DND-41 (cell line): Measurements from ENCODE around the gene ATF6.
"Not testable (repeated sequence)": the region's sequence is repeated elsewhere in the genome, so short reads cannot be mapped to it uniquely, and the experiment has no call there.

ENCODE experiments used
- ATAC-seq: fragments of 200-7000 bp; cut with Tn5 transposase; 3 replicates; pipeline ENCODE4 v1.9.1; 2021; ENCODE audit warnings: low read depth; ENCODE audit not compliant: insufficient read depth
- DNase-seq: peaks from one replicate; pipeline ENCODE4 v3.0.0-alpha.2; 2020
- H2AFZ ChIP-seq: 2 replicates; pipeline ENCODE4 v1.6.0; 2012; ENCODE audit warnings: low read depth, low read length
- H3K27ac ChIP-seq: 2 replicates; pipeline ENCODE4 v1.5.1; 2012; ENCODE audit warnings: low read length, inconsistent platforms
- H3K27me3 ChIP-seq: fragments of 200-600 bp; sonication (generic); 2 replicates; pipeline ENCODE4 v1.6.0; 2012; ENCODE audit warnings: low read length, mild to moderate bottlenecking, inconsistent platforms; ENCODE audit not compliant: insufficient read depth, poor library complexity
- H3K36me3 ChIP-seq: 2 replicates; pipeline ENCODE4 v1.5.1; 2012; ENCODE audit warnings: low read length, inconsistent platforms; ENCODE audit not compliant: insufficient read depth
- H3K4me1 ChIP-seq: 2 replicates; pipeline ENCODE4 v1.5.1; 2012; ENCODE audit warnings: mild to moderate bottlenecking, low read length; ENCODE audit not compliant: insufficient read depth
- H3K4me2 ChIP-seq: 2 replicates; pipeline ENCODE4 v1.6.0; 2012; ENCODE audit warnings: mild to moderate bottlenecking, moderate library complexity, low read length, inconsistent platforms; ENCODE audit not compliant: insufficient read depth
- H3K4me3 ChIP-seq, 2 experiments: fragments of 200-600 bp in 1 of 2; shearing (Covaris generic) in 1 of 2; 2 replicates each; pipeline ENCODE4 v1.5.1; 2012 to 2016; ENCODE audit warnings: inconsistent platforms in 2 of 2, low read length in 2 of 2, mild to moderate bottlenecking in 2 of 2, low read depth in 1 of 2, moderate library complexity in 1 of 2
- H3K79me2 ChIP-seq: 2 replicates; pipeline ENCODE4 v1.6.0; 2012; ENCODE audit warnings: low read length, inconsistent platforms; ENCODE audit not compliant: insufficient read depth
- H3K9ac ChIP-seq: 2 replicates; pipeline ENCODE4 v1.6.0; 2012; ENCODE audit warnings: low read depth, mild to moderate bottlenecking, inconsistent platforms, low read length, moderate library complexity
- H3K9me3 ChIP-seq: 2 replicates; pipeline ENCODE4 v1.5.1; 2012; ENCODE audit warnings: low read length, moderate library complexity, mild to moderate bottlenecking, inconsistent platforms; ENCODE audit not compliant: insufficient read depth, severe bottlenecking
- H4K20me1 ChIP-seq: 2 replicates; pipeline ENCODE4 v1.6.0; 2012; ENCODE audit warnings: low read length; ENCODE audit not compliant: insufficient read depth
- EZH2 ChIP-seq: IDR thresholded peaks from 3 replicates; pipeline ENCODE4 v1.6.1; 2012; ENCODE audit warnings: borderline replicate concordance, low read depth, mild to moderate bottlenecking, moderate library complexity, low read length, inconsistent platforms; ENCODE audit not compliant: severe bottlenecking
- TF ChIP-seq, protein P1 (sequence below): IDR thresholded peaks from 2 replicates; pipeline ENCODE4 v1.5.1; 2012; ENCODE audit warnings: borderline replicate concordance, low read length, moderate library complexity, mild to moderate bottlenecking; ENCODE audit not compliant: poor library complexity, severe bottlenecking; ENCODE audit errors: extremely low read depth

ATF6 gene

DNA sequence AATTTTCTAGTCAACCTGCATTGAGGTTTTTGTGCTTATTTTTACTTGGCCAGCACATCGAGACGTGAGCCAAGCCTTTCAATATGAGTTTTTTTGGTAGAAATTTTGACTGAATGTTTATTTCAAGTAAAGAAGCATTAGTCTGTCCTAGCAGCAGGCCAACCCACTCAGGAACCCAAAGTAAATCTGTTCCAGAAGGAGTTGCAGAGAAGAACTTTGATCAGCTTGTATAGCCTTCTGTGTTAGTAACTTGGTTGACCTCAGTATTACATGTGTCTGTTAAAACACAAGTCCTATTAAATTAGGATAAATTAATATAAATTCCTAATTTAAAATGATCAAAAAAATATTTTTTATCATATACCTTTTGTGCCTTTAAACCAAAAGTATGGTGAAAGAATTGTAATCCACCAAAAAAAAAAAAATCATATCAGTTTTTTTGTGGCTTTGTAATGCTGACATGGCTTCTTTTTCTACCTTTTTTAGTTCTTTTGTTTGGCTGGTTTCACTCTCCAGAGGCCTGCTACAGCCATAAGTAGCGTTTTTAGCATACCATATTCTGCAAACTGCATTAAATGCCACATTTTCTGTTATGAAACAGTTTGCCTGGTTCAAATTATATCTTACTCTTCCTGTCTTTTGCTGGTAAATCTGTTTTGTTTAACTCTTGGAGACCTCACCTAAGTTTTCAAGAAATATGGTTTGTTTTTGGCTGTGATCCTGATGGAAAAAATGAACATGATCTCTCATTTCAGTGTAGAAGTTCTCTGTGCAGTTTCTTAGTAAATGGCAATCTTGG is 39.5 kb downstream of the ATF6 start:
- H3K4me1 ChIP-seq: no peaks in the 10 kb centered on the region
- peaks cover 52% of the 10 kb centered on the region for H3K36me3 ChIP-seq
- no peak overlapping the region for H3K4me2 ChIP-seq
- no peaks in the 10 kb centered on the region for H4K20me1 ChIP-seq
- ATAC-seq (no peak), DNase-seq (no peak)
- H3K9me3 ChIP-seq: peaks cover 8% of the 10 kb centered on the region
- H2AFZ ChIP-seq: no peak overlapping the region
- TF ChIP-seq, protein P1, sequence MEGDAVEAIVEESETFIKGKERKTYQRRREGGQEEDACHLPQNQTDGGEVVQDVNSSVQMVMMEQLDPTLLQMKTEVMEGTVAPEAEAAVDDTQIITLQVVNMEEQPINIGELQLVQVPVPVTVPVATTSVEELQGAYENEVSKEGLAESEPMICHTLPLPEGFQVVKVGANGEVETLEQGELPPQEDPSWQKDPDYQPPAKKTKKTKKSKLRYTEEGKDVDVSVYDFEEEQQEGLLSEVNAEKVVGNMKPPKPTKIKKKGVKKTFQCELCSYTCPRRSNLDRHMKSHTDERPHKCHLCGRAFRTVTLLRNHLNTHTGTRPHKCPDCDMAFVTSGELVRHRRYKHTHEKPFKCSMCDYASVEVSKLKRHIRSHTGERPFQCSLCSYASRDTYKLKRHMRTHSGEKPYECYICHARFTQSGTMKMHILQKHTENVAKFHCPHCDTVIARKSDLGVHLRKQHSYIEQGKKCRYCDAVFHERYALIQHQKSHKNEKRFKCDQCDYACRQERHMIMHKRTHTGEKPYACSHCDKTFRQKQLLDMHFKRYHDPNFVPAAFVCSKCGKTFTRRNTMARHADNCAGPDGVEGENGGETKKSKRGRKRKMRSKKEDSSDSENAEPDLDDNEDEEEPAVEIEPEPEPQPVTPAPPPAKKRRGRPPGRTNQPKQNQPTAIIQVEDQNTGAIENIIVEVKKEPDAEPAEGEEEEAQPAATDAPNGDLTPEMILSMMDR: no peak
- TF ChIP-seq EZH2: no peak
- no peaks in the 10 kb centered on the region for H3K27me3 ChIP-seq
- H3K9ac ChIP-seq: no peak overlapping the region
- H3K79me2 ChIP-seq: no peaks in the 10 kb centered on the region
- H3K27ac ChIP-seq: no peak overlapping the region
- no peak overlapping the region for H3K4me3 ChIP-seq

DNA sequence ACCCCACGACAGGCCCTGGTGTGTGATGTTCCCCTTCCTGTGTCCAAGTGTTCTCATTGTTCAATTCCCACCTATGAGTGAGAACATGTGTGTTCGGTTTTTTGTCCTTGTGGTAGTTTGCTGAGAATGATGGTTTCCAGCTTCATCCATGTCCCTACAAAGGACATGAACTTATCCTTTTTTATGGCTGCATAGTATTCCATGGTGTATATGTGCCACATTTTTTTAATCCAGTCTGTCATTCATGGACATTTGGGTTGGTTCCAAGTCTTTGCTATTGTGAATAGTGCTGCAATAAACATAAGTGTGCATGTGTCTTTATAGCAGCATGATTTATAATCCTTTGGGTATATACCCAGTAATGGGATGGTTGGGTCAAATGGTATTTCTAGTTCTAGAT is 43.1 kb downstream of the ATF6 start:
- not testable (repeated sequence) for H3K4me2 ChIP-seq

DNA sequence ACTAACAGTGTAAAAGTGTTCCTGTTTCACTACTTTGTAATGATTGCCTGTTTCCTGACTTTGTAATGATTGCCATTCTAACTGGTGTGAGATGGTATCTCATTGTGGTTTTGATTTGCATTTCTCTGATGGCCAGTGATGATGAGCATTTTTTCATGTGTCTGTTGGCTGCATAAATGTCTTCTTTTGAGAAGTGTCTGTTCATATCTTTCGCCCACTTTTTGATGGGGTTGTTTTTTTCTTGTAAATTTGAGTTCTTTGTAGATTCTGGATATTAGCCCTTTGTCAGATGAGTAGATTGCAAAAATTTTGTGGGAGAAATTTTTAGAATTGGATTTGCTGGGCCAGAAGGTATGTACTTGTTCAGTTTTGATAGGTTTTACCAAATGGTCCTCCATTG is 43.5 kb downstream of the ATF6 start:
- Histone ChIP-seq H3K9me3 (peaks cover 11% of the 10 kb centered on the region), H3K36me3 (peaks cover 45% of the 10 kb centered on the region)
- not testable (repeated sequence) for H3K79me2 ChIP-seq, H3K4me1 ChIP-seq, ATAC-seq, H3K4me2 ChIP-seq, DNase-seq, H2AFZ ChIP-seq, H4K20me1 ChIP-seq, H3K27ac ChIP-seq, H3K27me3 ChIP-seq, H3K4me3 ChIP-seq, H3K9ac ChIP-seq

More for the DNA sequence above, 43.1 kb downstream of the ATF6 start:
- not testable (repeated sequence) for H3K79me2 ChIP-seq, DNase-seq, H3K4me3 ChIP-seq, ATAC-seq, H4K20me1 ChIP-seq, H3K27ac ChIP-seq, H3K4me1 ChIP-seq, H3K9ac ChIP-seq, H2AFZ ChIP-seq, H3K27me3 ChIP-seq
- peaks cover 43% of the 10 kb centered on the region for H3K36me3 ChIP-seq
- peaks cover 11% of the 10 kb centered on the region for H3K9me3 ChIP-seq

DNA sequence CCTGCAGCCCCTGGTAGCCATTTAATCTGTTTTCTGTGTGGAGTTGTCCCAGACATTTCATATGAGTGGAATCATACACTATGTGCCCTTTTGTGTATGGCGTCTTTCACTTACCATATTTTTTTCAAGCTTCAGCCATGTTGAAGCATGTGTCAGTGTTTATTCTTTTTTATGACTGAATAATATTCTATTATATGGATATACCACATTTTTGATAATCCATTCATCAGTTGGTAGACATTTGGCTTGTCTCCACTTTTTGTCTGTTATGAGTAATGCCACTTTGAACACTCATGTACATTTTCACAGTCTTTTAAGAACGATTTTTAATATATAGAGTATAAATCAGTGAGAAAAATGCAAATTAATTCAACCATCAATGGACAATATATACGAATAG is 44.7 kb downstream of the ATF6 start:
- H3K36me3 ChIP-seq: peaks cover 52% of the 10 kb centered on the region
- H4K20me1 ChIP-seq: no peaks in the 10 kb centered on the region
- no peaks in the 10 kb centered on the region for H3K79me2 ChIP-seq
- H3K9me3 ChIP-seq: peaks cover 11% of the 10 kb centered on the region
- DNase-seq (no peak), ATAC-seq (no peak)
- no peak overlapping the region for H3K27ac ChIP-seq
- H2AFZ ChIP-seq: no peak overlapping the region
- no peak overlapping the region for H3K9ac ChIP-seq
- no peak overlapping the region for H3K4me2 ChIP-seq
- no peaks in the 10 kb centered on the region for H3K27me3 ChIP-seq
- H3K4me1 ChIP-seq: no peaks in the 10 kb centered on the region
- H3K4me3 ChIP-seq: no peak overlapping the region
- TF ChIP-seq, protein P1: no peak
- TF ChIP-seq EZH2: no peak
